IPS DF 19.7 (cell line): ENCODE data around the gene FHIT.
"Not testable (repeated sequence)": the region's sequence is repeated elsewhere in the genome, so short reads cannot be mapped to it uniquely, and the experiment has no call there.

Experiments
- DNase-seq: peaks from one replicate; pipeline ENCODE4 v3.0.0-alpha.2; 2013; ENCODE audit warnings: low read depth, low spot score

Gene FHIT

DNA sequence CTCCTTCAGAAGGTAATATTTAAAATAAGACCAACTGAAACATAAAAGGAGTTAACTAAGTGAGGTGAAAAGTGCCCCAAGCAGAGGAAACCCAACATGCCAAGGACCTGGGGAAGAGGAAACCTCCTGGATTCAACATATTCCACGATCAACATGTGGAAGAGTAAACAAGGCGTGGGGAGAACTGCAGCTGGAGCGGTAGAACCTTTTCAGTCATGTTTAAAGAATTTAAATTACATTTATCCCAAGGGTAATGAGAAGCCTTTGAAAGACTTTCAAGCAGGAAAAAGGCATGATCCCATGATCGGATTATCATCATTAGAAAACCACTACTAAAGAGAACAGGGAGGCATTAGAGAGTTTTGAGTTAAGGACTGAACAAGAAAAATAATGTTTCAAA, 330.7 kb downstream of the FHIT start:
- no peak for DNase-seq

DNA sequence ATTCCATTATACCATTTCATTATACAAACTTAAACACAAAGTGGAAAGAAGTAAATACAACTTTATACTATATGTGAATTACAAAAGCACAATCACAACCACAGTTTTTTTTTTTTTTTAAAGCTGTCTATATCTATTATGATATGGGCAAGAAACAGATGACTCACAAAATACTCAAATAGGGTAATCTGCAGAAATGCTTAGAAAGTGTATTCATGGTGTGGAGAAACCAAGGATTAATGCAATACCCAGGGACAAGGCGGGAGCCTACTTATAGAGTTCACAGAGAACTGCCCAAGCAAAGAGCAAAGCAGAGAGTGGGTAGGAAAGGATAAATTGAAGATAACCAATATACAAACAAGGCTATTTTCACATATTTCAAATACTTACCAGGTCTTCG, 332.0 kb downstream of the FHIT start:
- DNase-seq: no peak

DNA sequence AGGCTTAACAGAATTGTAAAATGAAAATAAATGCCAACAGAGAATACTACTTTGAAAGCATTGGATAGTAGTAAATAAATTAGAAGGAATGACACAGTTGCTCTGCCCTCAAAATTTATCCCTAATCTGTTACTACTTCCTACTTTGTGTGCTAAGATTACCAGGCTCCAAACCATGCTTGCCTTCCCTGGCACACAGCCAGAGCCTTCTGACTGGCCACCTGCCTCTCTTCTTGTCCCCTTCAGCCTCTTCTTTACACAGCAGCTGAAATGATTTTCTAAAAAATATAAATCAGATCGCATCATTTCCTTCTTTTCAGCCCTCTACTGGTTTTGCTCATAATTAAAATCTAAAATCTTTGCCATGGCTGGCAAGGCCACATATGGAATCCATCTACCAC, 334.1 kb downstream of the FHIT start:
- DNase-seq: no peak

DNA sequence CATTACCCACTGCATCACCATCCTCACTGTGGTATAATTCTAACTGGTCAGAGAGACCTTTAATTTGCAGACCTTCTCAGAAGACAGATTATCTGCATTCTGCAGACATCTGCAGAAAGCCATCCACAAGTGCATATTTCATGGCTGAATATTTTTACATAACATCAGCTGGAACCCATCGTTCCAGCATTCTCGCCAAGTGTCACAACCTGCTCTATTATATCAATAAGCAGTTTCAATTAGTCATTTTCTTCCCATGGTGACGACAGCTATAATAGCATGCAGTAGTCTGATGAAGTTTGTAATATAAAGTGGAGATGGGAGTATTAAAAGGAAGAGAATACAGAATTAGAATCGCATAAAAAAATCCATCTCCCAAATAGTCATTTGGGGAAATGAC, 334.7 kb downstream of the FHIT start:
- DNase-seq: no peak

DNA sequence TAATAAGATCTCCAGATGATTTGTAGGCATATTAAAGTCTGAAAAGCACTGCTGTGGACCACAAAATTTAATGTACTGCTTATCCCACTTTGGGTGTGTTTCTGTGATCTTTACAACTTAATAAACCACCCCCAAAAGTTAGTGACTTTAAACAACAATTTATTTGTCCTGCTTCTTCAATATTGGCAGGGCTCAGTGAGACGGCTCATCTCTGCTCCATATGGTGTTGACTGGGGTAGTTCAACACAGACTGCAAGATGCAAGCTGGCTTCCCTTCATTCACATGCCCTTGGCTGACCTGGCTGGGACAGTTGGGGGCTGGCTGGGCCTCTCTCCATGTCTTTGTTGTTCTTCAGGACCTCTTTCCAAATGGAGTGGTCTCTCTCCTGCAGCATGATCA, 337.8 kb downstream of the FHIT start:
- no peak for DNase-seq

DNA sequence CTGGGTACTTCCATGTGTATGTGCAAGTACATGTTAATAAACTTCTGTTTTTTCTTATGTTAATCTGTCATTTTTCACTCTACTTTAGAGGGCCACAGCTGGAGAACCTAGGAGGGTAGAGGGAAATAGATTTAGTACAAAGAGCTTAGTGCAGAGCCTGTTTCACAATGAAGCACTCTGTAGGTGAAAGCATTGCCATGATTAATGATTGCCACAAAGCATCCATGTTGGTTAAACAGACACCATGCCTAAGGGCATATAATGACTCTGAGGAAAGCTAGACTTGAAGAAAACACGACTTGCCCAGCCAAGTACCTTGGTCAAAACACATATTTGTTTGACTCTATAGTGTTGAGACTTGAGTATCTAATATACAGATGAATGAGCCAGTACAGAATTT, 338.4 kb downstream of the FHIT start:
- no peak for DNase-seq

DNA sequence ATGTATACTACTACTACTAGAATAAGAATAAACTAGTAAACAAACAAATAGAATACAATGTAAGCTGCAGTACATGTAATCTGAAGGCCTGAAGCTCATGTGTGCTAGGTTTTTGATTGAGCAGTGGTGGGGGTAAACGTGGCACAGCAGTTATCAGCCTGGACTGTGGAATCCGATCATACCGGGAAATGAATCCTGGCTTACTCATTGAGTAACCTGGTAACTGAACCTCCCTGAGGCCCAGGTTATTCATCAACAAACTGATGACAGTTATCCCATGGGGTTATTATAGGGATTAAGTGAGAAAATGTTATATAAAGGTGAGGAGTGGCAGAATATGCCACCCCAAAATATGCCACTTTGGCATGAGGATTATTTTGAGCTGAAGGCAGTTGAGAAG, 339.1 kb downstream of the FHIT start:
- no peak for DNase-seq

DNA sequence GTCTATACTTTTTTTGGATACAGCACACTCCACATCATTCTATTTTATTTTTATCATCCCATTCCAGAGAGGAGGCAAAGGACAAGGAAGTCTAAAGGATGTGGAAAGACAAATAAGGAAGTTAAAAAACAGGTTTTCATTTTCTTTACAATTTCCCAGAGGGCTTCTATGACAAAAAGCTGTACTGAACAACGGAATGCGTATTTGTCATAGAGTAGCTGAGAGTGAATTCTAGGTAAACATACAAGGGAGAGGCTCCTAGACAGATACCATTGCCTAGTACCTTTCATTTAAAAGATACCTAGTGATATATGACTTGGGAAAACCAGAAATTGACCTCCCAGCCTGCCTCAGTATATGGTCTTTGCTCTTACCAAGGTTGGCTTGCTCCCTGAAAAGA, 341.7 kb downstream of the FHIT start:
- DNase-seq: no peak

DNA sequence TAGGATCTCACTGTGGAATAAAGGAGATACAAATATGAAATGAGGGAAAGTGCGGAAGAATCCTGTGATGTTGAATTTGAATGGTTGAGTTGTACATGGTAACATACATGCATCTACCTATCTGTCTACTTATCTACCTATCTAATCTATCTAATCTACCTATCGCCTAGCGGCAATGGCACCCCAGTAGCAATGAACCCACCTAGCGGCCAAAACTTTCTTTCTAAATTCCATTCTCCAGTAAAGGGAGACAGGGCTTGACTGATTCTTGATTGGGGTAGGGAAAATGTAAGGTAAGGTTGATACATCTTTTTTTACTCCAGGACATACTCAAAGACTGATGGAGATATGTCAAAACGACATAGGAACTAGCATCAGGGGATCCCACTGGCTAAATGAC, 345.0 kb downstream of the FHIT start:
- DNase-seq: no peak

DNA sequence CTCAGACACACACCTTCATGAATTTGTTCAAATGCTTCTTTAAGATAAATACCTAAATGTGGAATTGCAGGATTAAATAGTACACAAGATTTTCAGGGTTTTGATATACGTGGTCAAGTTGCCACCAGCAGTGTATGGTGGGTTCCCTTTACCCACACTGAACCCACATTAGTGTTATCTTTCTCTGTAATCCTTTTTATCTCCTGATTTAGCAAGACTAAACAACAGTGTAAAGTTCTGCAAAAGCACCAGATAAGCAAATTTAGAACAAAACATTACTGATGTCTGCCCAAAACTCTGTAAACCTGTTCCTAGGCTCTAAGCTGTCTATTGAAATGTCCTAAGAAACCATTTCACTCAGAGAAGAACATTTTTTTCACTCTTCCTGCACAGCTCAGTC, 352.9 kb downstream of the FHIT start:
- no peak for DNase-seq

DNA sequence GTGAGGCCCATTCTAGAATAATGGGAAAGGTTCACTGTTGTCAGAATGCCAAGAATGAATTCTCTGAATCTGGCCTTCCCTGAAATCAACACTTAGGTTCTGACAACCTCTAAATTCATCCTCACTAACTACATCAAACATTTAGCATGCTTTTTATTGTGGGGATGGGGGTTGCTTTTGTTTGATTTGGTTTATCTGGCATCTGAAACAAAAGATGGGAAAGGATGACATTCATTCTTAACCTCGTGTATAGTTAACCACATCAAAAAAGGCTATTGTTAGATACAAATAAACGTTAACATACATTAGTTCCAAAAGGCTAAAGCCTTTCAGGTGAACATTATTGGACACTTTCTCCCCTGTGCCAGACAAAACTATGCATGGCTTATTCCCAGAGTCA, 357.3 kb downstream of the FHIT start:
- DNase-seq: no peak

DNA sequence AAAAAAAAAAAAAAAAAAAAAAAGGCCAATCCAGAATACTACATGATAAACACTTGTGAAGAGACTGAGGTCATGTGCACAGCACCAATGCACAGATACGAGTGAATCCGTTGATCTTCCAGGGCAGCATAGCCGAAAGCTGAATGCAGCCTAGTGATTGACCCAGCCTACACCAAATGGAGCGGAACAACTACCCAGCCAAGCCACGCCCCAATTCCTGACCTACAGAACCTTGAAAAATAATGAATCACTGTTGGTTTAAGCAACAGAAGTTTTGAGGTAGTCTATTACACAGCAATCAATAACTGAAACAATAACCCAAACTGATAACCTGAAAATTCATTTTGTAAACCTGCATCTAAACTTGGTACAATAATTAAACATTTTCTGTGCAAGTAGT, 361.0 kb downstream of the FHIT start:
- DNase-seq: no peak

DNA sequence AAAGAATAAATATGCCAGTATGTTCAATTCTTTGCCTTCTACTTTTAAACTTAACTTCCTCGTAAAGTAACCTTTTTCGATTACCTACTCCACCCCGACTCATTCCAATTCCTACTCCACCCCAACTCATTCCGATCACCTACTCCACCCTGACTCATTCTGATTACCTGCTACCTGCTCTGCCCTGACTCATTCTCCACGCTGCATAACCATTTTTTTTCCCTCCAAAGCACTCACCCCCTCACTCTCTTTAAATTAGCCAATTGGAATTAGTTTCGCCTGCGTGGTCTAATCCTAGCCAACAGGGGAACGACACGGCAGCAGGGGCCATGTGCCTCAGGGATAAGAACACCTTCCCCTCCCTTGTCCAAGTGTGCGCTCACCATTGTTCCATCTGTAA, 362.3 kb downstream of the FHIT start:
- DNase-seq: not testable (repeated sequence)

DNA sequence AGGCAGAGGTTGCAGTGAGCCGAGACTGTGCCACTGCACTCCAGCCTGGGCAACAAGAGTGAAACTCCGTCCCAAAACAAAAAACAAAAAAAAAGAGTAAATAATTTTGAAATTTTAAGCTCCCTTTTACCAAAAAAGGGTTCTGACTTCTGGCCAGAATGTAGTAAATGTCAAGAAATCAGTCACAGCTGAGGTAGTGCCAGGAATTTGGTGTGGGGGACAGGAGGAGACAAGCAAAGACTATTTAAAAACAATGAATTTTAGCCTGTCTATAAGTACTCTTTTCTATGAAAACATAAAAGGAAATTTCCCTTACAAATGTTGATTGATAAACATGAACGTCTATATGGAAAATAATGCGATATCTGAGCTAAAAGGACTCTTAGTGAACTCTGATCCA, 363.7 kb downstream of the FHIT start:
- DNase-seq: no peak

DNA sequence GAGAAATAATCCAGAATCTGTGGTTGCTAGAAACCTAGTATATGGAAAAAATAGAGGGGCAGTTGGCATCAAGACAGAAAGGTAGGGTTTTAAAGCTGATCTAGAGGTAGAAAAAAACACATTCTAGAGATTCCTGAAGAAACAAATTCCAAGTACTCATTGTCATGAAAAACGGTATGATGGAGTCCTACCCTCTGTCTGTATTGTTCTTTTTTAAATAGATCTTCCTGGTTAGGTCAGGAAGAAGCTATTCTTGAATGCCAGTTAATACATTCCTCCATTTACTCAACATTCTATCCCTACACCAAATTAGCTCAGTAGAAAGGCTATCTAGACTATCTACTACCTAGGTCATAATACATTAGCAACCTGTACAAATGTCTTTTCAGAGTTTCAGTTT, 364.7 kb downstream of the FHIT start:
- DNase-seq: peak; percentile 56

DNA sequence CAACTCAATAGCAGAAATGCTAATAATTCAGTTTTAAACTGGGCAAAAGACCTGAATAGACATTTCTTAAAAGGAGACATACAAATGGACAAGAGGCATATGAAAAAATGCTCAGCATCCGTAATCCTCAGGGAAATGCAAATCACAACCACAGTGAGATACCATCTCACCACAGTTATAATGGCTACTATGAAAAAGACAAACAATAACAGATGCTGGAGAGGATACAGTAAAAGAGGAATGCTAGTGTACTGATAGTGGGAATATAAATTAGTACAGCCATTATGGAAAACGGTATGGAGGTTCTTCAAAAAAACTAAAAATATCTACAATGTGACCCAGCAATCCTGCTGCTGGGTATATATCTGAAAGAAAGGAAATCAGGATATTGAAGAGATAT, 367.2 kb downstream of the FHIT start:
- no peak for DNase-seq

DNA sequence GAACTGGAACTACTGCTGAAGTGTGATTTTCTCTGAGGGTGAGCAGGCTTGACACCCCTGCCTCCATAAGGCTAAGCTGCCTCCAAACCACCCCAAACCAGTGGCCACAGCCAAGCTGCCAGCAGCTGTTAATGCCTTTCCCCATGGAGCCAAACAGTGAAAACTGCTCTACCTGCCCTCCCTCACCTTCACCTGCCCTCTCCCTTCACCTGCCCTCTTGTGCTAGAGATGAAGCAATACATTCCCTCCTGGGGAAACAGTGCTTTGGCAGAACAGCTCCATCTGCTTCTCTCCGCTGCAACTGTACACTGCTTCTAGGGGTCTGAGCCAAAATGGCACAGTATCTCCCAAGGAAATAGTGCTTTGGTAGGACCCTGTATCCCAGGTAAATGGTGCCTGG, 374.1 kb downstream of the FHIT start:
- no peak for DNase-seq

DNA sequence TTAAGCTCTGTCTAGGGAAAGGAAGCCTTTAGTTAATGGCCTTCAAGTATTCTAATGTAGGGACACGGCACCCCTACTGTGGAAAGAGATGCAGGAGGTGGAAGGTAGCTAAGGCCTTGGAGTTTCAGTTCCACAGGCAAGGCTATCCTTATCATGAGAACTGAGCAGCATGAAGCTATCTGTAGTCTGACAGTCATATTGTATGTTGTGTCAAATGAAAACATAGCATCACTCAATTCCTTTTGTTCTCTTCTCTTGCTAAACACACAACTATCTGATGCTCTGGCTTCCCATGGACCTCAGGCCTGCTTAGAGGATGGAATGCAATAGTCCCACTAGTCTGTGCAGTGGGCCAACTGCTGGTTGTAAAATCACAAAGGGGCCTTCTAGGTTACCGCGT, 380.9 kb downstream of the FHIT start:
- no peak for DNase-seq

DNA sequence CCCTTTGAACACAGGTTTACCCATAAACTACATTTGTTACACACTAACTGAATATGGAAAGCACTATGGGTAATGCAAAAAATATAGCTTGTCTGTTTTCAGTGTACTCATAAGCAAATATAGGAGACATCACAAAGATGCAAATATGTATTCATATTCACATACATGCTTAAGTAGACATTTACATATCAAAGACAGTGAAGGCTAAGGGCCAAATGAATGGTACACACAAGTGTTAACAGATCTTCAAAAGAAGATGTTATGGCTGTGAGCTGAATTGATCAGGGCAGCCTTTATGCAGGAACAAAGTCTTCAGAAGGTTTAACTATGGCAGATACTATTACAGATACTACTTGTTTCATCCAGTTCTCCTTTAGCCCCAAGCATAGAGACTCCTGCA, 384.1 kb downstream of the FHIT start:
- DNase-seq: no peak

DNA sequence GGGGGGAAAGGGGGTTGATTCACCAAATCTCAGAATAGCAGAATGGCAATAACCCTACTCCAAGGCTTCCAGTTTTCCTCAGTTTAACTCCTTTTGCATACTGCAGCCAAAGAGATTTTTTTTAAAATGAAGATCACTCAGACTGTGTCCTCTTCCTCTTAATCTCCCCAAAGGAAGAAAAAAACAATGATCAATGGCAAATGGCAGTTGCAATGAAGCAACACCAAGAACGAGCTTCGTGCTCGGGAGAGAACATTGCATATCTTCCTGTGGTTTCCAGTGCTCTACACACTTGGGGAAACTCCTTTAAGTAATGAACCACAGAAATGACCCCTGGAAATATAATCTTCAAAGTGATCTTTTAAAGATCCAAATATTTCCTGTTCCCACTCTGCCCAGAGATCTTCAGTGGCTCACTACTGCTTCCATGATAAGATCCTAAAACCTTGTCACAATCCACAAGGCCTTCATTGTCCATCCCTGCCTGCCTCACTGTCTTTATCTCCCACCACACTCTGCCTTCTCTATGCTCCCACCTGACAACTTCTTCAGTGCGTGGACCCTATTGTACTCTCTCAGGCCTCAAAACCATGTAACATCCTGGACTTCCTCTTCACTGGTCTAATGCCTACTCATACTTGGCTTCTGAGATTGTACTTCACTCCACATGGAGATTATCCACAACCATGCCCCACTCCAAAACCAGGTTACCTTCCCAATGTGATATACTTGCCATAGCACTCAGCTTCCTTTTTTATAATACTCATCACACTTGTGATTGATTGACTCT, 394.8 kb downstream of the FHIT start:
- DNase-seq: no peak

DNA sequence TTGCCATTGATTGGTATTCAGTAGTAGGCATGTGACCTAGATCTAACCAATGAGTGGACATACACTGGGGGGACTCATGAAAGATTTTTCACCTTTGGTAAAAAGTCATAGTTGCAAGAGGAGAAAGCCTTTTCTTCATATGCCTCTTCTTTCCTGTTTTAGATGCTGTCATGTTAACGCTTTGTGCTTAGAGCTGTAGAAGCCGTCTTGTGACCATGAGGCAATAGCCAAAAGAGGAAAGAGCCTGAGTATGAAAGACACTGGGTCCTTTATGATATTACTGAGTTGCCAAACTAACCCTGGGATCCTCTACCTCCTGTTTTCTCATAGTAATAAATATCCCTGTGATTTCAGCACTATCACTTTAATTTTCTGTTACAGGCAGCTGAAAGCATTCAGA, 396.0 kb downstream of the FHIT start:
- no peak for DNase-seq

DNA sequence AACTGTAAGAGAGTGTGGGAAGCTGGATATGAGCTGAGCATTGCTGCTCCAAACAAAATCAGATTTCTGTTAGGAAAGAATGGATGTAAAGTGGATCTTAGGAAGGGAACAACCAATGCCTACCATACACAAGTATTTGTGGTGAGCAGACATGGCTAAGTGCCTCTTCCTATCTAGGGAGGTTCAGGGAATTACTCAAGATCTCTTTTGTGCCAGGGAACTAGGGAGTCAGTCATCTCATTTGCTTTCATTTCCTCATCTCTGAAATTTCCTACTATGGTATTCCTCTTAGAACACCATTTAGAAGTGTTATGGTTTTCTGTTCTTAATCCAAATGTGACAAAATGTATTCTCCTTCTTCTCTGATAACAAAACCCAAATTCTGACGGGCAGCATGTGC, 396.5 kb downstream of the FHIT start:
- no peak for DNase-seq

DNA sequence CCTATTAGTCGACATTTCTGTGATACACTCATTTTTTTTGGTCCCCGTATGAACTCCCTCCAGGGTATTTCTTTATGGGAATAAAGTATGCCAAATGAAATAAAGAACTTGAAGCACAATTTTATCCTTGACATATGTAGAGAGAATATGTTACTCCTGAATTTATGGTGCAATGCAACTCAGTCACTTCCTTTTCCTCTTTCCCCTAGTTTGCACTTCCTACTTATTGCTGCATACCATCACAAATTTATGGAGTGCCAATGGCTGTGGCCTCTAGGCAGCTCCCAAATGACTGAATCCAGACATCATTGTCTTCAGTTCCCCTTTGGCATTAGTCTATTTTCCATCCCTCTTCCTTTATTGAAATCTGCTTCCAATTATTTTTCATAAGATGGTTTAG, 403.5 kb downstream of the FHIT start:
- DNase-seq: no peak

DNA sequence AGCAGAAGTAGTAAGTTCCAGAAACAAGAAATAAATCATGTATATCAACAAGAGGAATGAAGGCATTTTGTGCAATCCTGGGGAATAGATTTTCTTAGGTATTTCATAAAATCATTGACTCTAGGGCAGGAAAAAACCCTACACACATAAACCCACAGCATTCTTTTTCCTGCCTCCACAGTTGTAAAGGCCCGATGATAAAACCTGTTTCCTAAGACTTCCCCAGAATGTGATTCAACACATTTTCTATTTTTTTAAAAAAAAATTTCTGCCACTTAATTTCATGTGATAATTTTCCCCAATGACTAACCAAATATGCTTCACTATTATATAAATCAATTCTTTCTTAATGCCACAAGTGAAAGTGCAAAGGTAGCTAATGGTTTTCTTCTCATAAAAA, 407.0 kb downstream of the FHIT start:
- no peak for DNase-seq
